CD14-positive monocyte (primary cell): ENCODE results near the gene CARM1. TPM values are rescaled to one million over a fixed set of nuclear protein-coding genes. Genes with fewer than 3 reads are reported as not detected.
A peak's percentile ranks its signal among the peaks of the same experiment; 100 is the strongest.

ENCODE experiments used
- DNase-seq, 3 donors: peaks; one replicate each; pipeline ENCODE4 v3.0.0-alpha.2; 2011 to 2022
- H2AFZ ChIP-seq: 2 replicates; pipeline ENCODE4 v1.6.0; 2012; ENCODE audit warnings: mild to moderate bottlenecking, low read depth, low read length, inconsistent platforms; ENCODE audit not compliant: insufficient read depth, poor library complexity, severe bottlenecking
- H3K27ac ChIP-seq, 2 donors: 1 replicate in 1 of 2; 2 replicates in 1 of 2; pipeline ENCODE4 v1.5.1; 2012 to 2013; ENCODE audit warnings: low read length in 2 of 2, control low read depth in 1 of 2, inconsistent platforms in 1 of 2, low read depth in 1 of 2, mild to moderate bottlenecking in 1 of 2
- H3K27me3 ChIP-seq, 2 donors: one replicate each; pipeline versions ENCODE4 v1.6.0 to v1.6.1; 2011 to 2013; ENCODE audit warnings: low read length in 2 of 2; ENCODE audit not compliant: control insufficient read depth in 2 of 2, insufficient read depth in 2 of 2
- H3K36me3 ChIP-seq, 2 donors: replicated peaks in 1 of 2; 1 replicate in 1 of 2; 2 replicates in 1 of 2; pipeline versions ENCODE4 v1.5.1 to v1.6.1; 2012 to 2013; ENCODE audit warnings: low read length in 2 of 2, control low read depth in 1 of 2, inconsistent platforms in 1 of 2, mild to moderate bottlenecking in 1 of 2; ENCODE audit not compliant: insufficient read depth in 2 of 2, control insufficient read depth in 1 of 2
- H3K4me1 ChIP-seq, 2 donors: 1 replicate in 1 of 2; 2 replicates in 1 of 2; pipeline versions ENCODE4 v1.5.1 to v1.6.1; 2012 to 2013; ENCODE audit warnings: low read length in 2 of 2, control low read depth in 1 of 2, inconsistent platforms in 1 of 2, mild to moderate bottlenecking in 1 of 2, moderate library complexity in 1 of 2; ENCODE audit not compliant: insufficient read depth in 2 of 2, control insufficient read depth in 1 of 2
- H3K4me2 ChIP-seq: replicated peaks from 2 replicates; pipeline ENCODE3; 2012; ENCODE audit warnings: low read length, moderate library complexity, mild to moderate bottlenecking; ENCODE audit not compliant: poor library complexity, severe bottlenecking; ENCODE audit errors: extremely low read depth
- H3K4me3 ChIP-seq, 3 experiments: fragments of 200-600 bp in 1 of 3; sonication (generic) in 1 of 3; replicated peaks in 1 of 3; 1 replicate in 2 of 3; 2 replicates in 1 of 3; pipeline ENCODE4 v1.5.1; 2011 to 2013; ENCODE audit warnings: low read length in 3 of 3, mild to moderate bottlenecking in 3 of 3, control low read depth in 2 of 3, low read depth in 2 of 3, inconsistent platforms in 1 of 3, moderate library complexity in 1 of 3
- H3K79me2 ChIP-seq: 2 replicates; pipeline ENCODE4 v1.6.0; 2012; ENCODE audit warnings: mild to moderate bottlenecking, control low read depth, inconsistent platforms, low read length, moderate library complexity; ENCODE audit not compliant: insufficient read depth
- H3K9ac ChIP-seq: 2 replicates; pipeline ENCODE4 v1.6.0; 2017; ENCODE audit warnings: low read length, mild to moderate bottlenecking; ENCODE audit not compliant: insufficient read depth, poor library complexity, severe bottlenecking
- H3K9me3 ChIP-seq, 2 donors: replicated peaks in 1 of 2; 1 replicate in 1 of 2; 2 replicates in 1 of 2; pipeline versions ENCODE4 v1.5.1 to v1.6.1; 2012 to 2013; ENCODE audit warnings: low read length in 2 of 2, control low read depth in 1 of 2; ENCODE audit not compliant: control insufficient read depth in 1 of 2, insufficient read depth in 1 of 2
- H4K20me1 ChIP-seq: 2 replicates; pipeline ENCODE4 v1.6.0; 2012; ENCODE audit warnings: mild to moderate bottlenecking, low read length, control low read depth, moderate library complexity; ENCODE audit not compliant: insufficient read depth
- H3K27ac Mint-ChIP-seq, 7 donors: one replicate each; pipeline ENCODE4 v1.8.0; 2020; ENCODE audit warnings: mild to moderate bottlenecking in 7 of 7, mixed read lengths in 7 of 7, moderate library complexity in 6 of 7, inconsistent platforms in 2 of 7
- H3K27me3 Mint-ChIP-seq, 3 donors: one replicate each; pipeline ENCODE4 v1.8.0; 2021 to 2022; ENCODE audit warnings: low read depth in 3 of 3, mild to moderate bottlenecking in 3 of 3, mixed read lengths in 3 of 3, moderate library complexity in 3 of 3, inconsistent platforms in 1 of 3
- H3K36me3 Mint-ChIP-seq, 2 donors: one replicate each; pipeline ENCODE4 v1.8.0; 2020; ENCODE audit warnings: mixed read lengths in 2 of 2, inconsistent platforms in 1 of 2, mild to moderate bottlenecking in 1 of 2
- H3K4me1 Mint-ChIP-seq: one replicate; pipeline ENCODE4 v1.8.0; 2020; ENCODE audit warnings: mild to moderate bottlenecking, mixed read lengths
- H3K4me3 Mint-ChIP-seq, 2 donors: one replicate each; pipeline ENCODE4 v1.8.0; 2020; ENCODE audit warnings: mild to moderate bottlenecking in 2 of 2, mixed read lengths in 2 of 2, moderate library complexity in 1 of 2
- H3K9me3 Mint-ChIP-seq, 7 donors: one replicate each; pipeline ENCODE4 v1.8.0; 2020 to 2022; ENCODE audit warnings: mixed read lengths in 7 of 7, mild to moderate bottlenecking in 6 of 7, moderate library complexity in 6 of 7, inconsistent platforms in 2 of 7
- WGBS: methylation state at CpG from one replicate; pipeline ENCODE4 v1.1.5; 2013; ENCODE audit warnings: missing lambda C conversion rate; ENCODE audit not compliant: insufficient coverage; 5-methylcytosine and 5-hydroxymethylcytosine counted together
- intact Hi-C, 2 donors: fragments of 100-400 bp; cut with micrococcal nuclease; formaldehyde crosslinking; loops; one replicate each; pipeline versions ENCODE4 v1.15.0 to v1.15.1; 2023
- polyA plus RNA-seq, 3 donors: library from polyadenylated mRNA; depleted of rRNA in 1 of 3; unstranded in 2 of 3; stranded (reverse) in 1 of 3; fragments of 300-500 nt in 2 of 3; fragments of >200 nt in 1 of 3; fragmentation: Illumina TruSeq in 2 of 3; gene quantifications; 1 replicate in 2 of 3; 2 replicates in 1 of 3; pipeline ENCODE4 v1.2.3, GENCODE V29; 2012 to 2021
- TF ChIP-seq, protein P1 (sequence below): fragments of 200-600 bp; IDR thresholded peaks from one replicate; pipeline ENCODE4 v1.8.0; 2022; ENCODE audit warnings: antibody characterized with exemption, mild to moderate bottlenecking

The CARM1 gene
- polyA plus RNA-seq, 3 donors, result 0.17 to 26.3 (median 0.29) TPM

GRCh38 chr19:10920781-10921180 lies 49.4 kb downstream of the CARM1 start:
- Mint-ChIP-seq H3K9me3 (no peaks in the 10 kb centered on the region), H3K4me3 (no peak overlapping the region), H3K27ac (peak overlapping the region in 1 of 7 donors; percentile 43), H3K36me3 (peaks cover 52 to 75% of the 10 kb centered on the region in 2 donors), H3K4me1 (no peaks in the 10 kb centered on the region), H3K27me3 (peaks cover 0 to 1% (median 0%) of the 10 kb centered on the region in 3 donors)
- Histone ChIP-seq H3K4me1 (no peaks in the 10 kb centered on the region), H3K36me3 (peaks cover 55 to 80% of the 10 kb centered on the region in 2 donors), H3K4me2 (no peak overlapping the region), H3K27me3 (no peaks in the 10 kb centered on the region), H4K20me1 (no peaks in the 10 kb centered on the region), H3K27ac (no peak overlapping the region), H2AFZ (no peak overlapping the region), H3K9ac (no peak overlapping the region), H3K4me3 (no peak overlapping the region), H3K79me2 (no peaks in the 10 kb centered on the region), H3K9me3 (no peaks in the 10 kb centered on the region)
- intact Hi-C loops, result loop anchor here in 1 of 2 donors (10.0 kb wide), 1 partner anchor 46 kb away; the partner anchor contains the start of gene CARM1
- TF ChIP-seq, protein P1, sequence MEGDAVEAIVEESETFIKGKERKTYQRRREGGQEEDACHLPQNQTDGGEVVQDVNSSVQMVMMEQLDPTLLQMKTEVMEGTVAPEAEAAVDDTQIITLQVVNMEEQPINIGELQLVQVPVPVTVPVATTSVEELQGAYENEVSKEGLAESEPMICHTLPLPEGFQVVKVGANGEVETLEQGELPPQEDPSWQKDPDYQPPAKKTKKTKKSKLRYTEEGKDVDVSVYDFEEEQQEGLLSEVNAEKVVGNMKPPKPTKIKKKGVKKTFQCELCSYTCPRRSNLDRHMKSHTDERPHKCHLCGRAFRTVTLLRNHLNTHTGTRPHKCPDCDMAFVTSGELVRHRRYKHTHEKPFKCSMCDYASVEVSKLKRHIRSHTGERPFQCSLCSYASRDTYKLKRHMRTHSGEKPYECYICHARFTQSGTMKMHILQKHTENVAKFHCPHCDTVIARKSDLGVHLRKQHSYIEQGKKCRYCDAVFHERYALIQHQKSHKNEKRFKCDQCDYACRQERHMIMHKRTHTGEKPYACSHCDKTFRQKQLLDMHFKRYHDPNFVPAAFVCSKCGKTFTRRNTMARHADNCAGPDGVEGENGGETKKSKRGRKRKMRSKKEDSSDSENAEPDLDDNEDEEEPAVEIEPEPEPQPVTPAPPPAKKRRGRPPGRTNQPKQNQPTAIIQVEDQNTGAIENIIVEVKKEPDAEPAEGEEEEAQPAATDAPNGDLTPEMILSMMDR, result no peak
- 91% methylated on average over 16 of the region's 16 CpGs for WGBS
- DNase-seq, result no peak

- Histone ChIP-seq H3K79me2 (no peaks in the 10 kb centered on the region), H3K9ac (no peak overlapping the region), H3K9me3 (no peaks in the 10 kb centered on the region), H2AFZ (no peak overlapping the region), H3K4me2 (no peak overlapping the region), H3K27me3 (no peaks in the 10 kb centered on the region), H3K4me1 (no peaks in the 10 kb centered on the region), H3K27ac (no peak overlapping the region), H4K20me1 (no peaks in the 10 kb centered on the region), H3K36me3 (peaks cover 53 to 74% of the 10 kb centered on the region in 2 donors), H3K4me3 (no peak overlapping the region)
- WGBS, result 93% methylated on average over 37 of the region's 43 CpGs
- peak overlapping the region in 2 of 7 donors; percentile 63 to 67 for H3K27ac Mint-ChIP-seq
- no peak for DNase-seq
- no peaks in the 10 kb centered on the region for H3K4me1 Mint-ChIP-seq
- H3K4me3 Mint-ChIP-seq, result no peak overlapping the region
- TF ChIP-seq, protein P1, result no peak
- peaks cover 0 to 1% (median 0%) of the 10 kb centered on the region in 3 donors for H3K27me3 Mint-ChIP-seq
- peaks cover 47 to 74% of the 10 kb centered on the region in 2 donors for H3K36me3 Mint-ChIP-seq
- H3K9me3 Mint-ChIP-seq, result no peaks in the 10 kb centered on the region
- intact Hi-C loops, result loop anchor here in 1 of 2 donors (10.0 kb wide), 1 partner anchor 47 kb away; the partner anchor contains the start of gene CARM1
Observed at GRCh38 chr19:10921199-10921909, 50.0 kb downstream of the CARM1 start.
